Calu3 (cell line): ENCODE results near the gene DUSP16. TPM values are rescaled to one million over a fixed set of nuclear protein-coding genes. Genes with fewer than 3 reads are reported as not detected.
"Not testable (repeated sequence)": the region's sequence is repeated elsewhere in the genome, so short reads cannot be mapped to it uniquely, and the experiment has no call there.

ENCODE experiments used
- BruUV-seq: library from RNA; stranded (reverse); fragments of 400-500 nt; replicated peaks from 2 replicates; lab custom pipeline; 2021; lab: Mats Ljungman, UMichigan
- CTCF ChIA-PET: fragments of 300-600 bp; sonication (Branson Sonifier 250); formaldehyde crosslinking; loops from one replicate; lab custom pipeline; 2022; ENCODE audit warnings: antibody characterized with exemption; lab: Charles Lee
- DNase-seq: peaks from one replicate; pipeline ENCODE4 v3.0.0; 2022
- H3K27ac Mint-ChIP-seq: one replicate; pipeline ENCODE4 v1.8.0; 2022; ENCODE audit warnings: mixed read lengths; ENCODE audit not compliant: unreplicated experiment
- H3K27me3 Mint-ChIP-seq: one replicate; pipeline ENCODE4 v1.8.0; 2022; ENCODE audit warnings: mixed read lengths; ENCODE audit not compliant: unreplicated experiment
- H3K36me3 Mint-ChIP-seq: one replicate; pipeline ENCODE4 v1.8.0; 2022; ENCODE audit warnings: mild to moderate bottlenecking, moderate library complexity, mixed read lengths; ENCODE audit not compliant: insufficient read depth, unreplicated experiment
- H3K4me1 Mint-ChIP-seq: one replicate; pipeline ENCODE4 v1.8.0; 2022; ENCODE audit warnings: mild to moderate bottlenecking, low read depth, mixed read lengths; ENCODE audit not compliant: unreplicated experiment
- H3K4me3 Mint-ChIP-seq: one replicate; pipeline ENCODE4 v1.8.0; 2022; ENCODE audit warnings: mild to moderate bottlenecking, low read depth, moderate library complexity, mixed read lengths; ENCODE audit not compliant: unreplicated experiment
- H3K9me3 Mint-ChIP-seq: one replicate; pipeline ENCODE4 v1.8.0; 2022; ENCODE audit warnings: low read depth, mixed read lengths; ENCODE audit not compliant: unreplicated experiment
- intact Hi-C: fragments of 100-400 bp; cut with micrococcal nuclease; formaldehyde crosslinking; loops from one replicate; pipeline ENCODE4 v1.10.0; 2022; ENCODE audit not compliant: unreplicated experiment
- total RNA-seq: library from RNA; stranded (reverse); gene quantifications from 2 replicates; pipeline ENCODE4 v1.2.3, GENCODE V29; 2022
- TF ChIP-seq, protein P1 (sequence below): fragments of 200-600 bp; IDR thresholded peaks from one replicate; pipeline ENCODE4 v1.8.0; 2022; ENCODE audit warnings: antibody characterized with exemption; ENCODE audit not compliant: unreplicated experiment

DUSP16 gene
- total RNA-seq, 1 experiment from 2014 or later = 25.8 TPM

GRCh38 chr12:12577786-12578185, 15.1 kb upstream of the DUSP16 start:
- H3K9me3 Mint-ChIP-seq = no peaks in the 10 kb centered on the region
- no TSS peak for BruUV-seq
- TF ChIP-seq, protein P1, sequence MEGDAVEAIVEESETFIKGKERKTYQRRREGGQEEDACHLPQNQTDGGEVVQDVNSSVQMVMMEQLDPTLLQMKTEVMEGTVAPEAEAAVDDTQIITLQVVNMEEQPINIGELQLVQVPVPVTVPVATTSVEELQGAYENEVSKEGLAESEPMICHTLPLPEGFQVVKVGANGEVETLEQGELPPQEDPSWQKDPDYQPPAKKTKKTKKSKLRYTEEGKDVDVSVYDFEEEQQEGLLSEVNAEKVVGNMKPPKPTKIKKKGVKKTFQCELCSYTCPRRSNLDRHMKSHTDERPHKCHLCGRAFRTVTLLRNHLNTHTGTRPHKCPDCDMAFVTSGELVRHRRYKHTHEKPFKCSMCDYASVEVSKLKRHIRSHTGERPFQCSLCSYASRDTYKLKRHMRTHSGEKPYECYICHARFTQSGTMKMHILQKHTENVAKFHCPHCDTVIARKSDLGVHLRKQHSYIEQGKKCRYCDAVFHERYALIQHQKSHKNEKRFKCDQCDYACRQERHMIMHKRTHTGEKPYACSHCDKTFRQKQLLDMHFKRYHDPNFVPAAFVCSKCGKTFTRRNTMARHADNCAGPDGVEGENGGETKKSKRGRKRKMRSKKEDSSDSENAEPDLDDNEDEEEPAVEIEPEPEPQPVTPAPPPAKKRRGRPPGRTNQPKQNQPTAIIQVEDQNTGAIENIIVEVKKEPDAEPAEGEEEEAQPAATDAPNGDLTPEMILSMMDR = no peak
- H3K4me3 Mint-ChIP-seq = no peak overlapping the region
- no peak overlapping the region for H3K27ac Mint-ChIP-seq
- H3K27me3 Mint-ChIP-seq = no peaks in the 10 kb centered on the region
- no peaks in the 10 kb centered on the region for H3K36me3 Mint-ChIP-seq
- DNase-seq = no peak
- intact Hi-C loops = no loop called here
- CTCF ChIA-PET = no interaction called here
- peaks cover 2% of the 10 kb centered on the region for H3K4me1 Mint-ChIP-seq

GRCh38 chr12:12572659-12573058, 10.0 kb upstream of the DUSP16 start:
- no peak for DNase-seq
- Mint-ChIP-seq H3K27me3 (no peaks in the 10 kb centered on the region), H3K27ac (no peak overlapping the region), H3K4me1 (no peaks in the 10 kb centered on the region), H3K9me3 (no peaks in the 10 kb centered on the region), H3K4me3 (no peak overlapping the region), H3K36me3 (no peaks in the 10 kb centered on the region)
- TF ChIP-seq, protein P1 = no peak
- no TSS peak for BruUV-seq
- CTCF ChIA-PET = no interaction called here
- intact Hi-C loops = no loop called here

GRCh38 chr12:12565971-12566370, 3.3 kb upstream of the DUSP16 start:
- H3K9me3 Mint-ChIP-seq, H3K4me1 Mint-ChIP-seq, intact Hi-C loops, H3K4me3 Mint-ChIP-seq, H3K27ac Mint-ChIP-seq, DNase-seq, H3K27me3 Mint-ChIP-seq, CTCF ChIA-PET, BruUV-seq: not testable (repeated sequence)
- peaks cover 23% of the 10 kb centered on the region for H3K36me3 Mint-ChIP-seq

DNA sequence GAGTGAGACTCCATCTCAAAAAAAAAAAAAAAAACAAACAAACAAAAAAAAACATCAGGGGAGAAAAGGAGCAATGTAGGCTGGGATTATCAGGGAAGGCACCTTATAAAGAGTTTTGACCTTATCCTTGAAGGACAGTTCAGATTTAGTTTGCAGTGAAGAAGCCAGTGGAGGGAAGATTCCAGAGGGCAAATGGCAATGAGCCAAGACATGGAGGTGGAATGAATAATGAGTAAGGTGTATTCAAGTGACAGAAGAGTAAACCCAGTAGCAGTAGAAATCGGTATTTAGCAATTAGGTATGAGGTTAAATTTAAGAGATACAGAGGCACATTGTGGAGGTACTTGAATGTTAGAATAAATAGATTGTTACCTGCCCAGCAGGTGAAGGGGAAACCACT, 2.2 kb upstream of the DUSP16 start:
- H3K4me3 Mint-ChIP-seq = no peak overlapping the region
- peaks cover 33% of the 10 kb centered on the region for H3K36me3 Mint-ChIP-seq
- peaks cover 7% of the 10 kb centered on the region for H3K4me1 Mint-ChIP-seq
- TF ChIP-seq, protein P1 = no peak
- intact Hi-C loops = loop anchor here (1.0 to 5.0 kb wide), 5 partner anchors 92 to 189 kb away; partner anchors contain the start of gene CDKN1B
- CTCF ChIA-PET = no interaction called here
- no peak overlapping the region for H3K27ac Mint-ChIP-seq
- H3K9me3 Mint-ChIP-seq = no peaks in the 10 kb centered on the region
- BruUV-seq = no TSS peak
- no peaks in the 10 kb centered on the region for H3K27me3 Mint-ChIP-seq
- no peak for DNase-seq

GRCh38 chr12:12563290-12563928, 746 bp upstream of the DUSP16 start:
- intact Hi-C loops = loop anchor here (5.0 kb wide), 4 partner anchors 94 to 166 kb away; partner anchors contain the start of gene CDKN1B
- H3K4me3 Mint-ChIP-seq = peak overlapping the region; percentile 66
- H3K4me1 Mint-ChIP-seq = peaks cover 21% of the 10 kb centered on the region
- TF ChIP-seq, protein P1 = no peak
- BruUV-seq = TSS peak; percentile 16
- no peak for DNase-seq
- CTCF ChIA-PET = interaction anchor here (0.7 to 1.2 kb wide), 4 partner anchors 36 to 187 kb away, joined by 3 to 5 read pairs (median 3); no protein-coding TSS in a partner anchor
- peaks cover 38% of the 10 kb centered on the region for H3K36me3 Mint-ChIP-seq
- peak overlapping the region; percentile 93 for H3K27ac Mint-ChIP-seq
- no peaks in the 10 kb centered on the region for H3K27me3 Mint-ChIP-seq
- no peaks in the 10 kb centered on the region for H3K9me3 Mint-ChIP-seq
